Left ventricle myocardium superior (tissue), 1 donor: Measurements from ENCODE around the gene EVI2A. TPM values are rescaled to one million over a fixed set of nuclear protein-coding genes. Genes with fewer than 3 reads are reported as not detected.

Source experiments
- ATAC-seq: fragments of 200-7000 bp; cut with Tn5 transposase; one replicate; pipeline ENCODE4 v1.9.1; 2020; ENCODE audit warnings: mild to moderate bottlenecking, moderate library complexity
- DNase-seq: peaks from one replicate; pipeline ENCODE4 v3.0.0-alpha.2; 2020
- intact Hi-C: fragments of 100-400 bp; cut with micrococcal nuclease; formaldehyde crosslinking; loops from one replicate; pipeline ENCODE4 v1.11.0; 2022
- total RNA-seq: library from RNA; stranded (reverse); fragmentation: NEBNext Ultra II Directional; extraction: Animal tissue kit (Norgen Biotek cat#: 25700); gene quantifications from one replicate; pipeline ENCODE4 v1.2.1, GENCODE V29; 2021
- donor health status: DM: no; HTN: yes; CAD: no; lungs with severe emphysema.

Gene EVI2A
- total RNA-seq, 1 donor from 2014 or later = 2.9 TPM

DNA sequence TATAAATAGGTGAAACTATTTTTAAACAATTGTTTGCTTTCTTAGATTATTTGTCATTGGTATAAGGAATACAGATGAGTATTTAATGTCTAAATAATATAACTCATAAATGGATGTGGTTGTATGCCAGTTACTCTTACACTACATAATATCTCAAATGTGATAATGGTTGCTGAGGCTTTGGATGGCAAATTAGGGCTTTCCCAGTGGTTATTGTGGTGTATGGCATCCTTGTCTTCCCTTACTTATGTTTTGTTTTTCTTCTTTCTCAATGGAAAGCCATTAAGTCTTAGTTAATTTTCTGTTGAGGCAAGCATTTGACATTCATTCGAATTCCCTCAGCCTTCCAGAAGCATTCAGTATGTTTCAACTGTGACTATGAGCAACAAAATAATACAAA is 34.8 kb downstream of the EVI2A start:
- intact Hi-C loops = no loop called here
- no peak for DNase-seq
- no peak for ATAC-seq

DNA sequence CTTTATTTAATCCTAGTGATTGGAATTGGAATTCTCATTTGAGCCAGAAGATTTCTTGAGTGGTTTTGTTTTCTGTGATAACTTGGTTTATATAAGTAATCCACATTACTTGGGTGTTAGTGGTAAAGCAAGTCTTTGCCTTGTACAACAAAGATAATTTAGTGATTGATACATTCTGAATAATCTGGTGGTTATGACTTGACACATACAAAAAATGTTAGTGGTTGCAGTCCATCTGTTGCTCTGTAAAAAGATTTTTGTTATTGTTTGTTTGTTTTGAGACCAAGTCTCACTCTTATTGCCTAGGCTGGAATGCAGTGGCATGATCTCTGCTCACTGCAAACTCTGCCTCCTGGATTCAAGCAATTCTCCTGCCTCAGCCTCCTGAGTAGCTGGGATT is 37.6 kb downstream of the EVI2A start:
- intact Hi-C loops = no loop called here
- ATAC-seq = no peak
- DNase-seq = no peak

DNA sequence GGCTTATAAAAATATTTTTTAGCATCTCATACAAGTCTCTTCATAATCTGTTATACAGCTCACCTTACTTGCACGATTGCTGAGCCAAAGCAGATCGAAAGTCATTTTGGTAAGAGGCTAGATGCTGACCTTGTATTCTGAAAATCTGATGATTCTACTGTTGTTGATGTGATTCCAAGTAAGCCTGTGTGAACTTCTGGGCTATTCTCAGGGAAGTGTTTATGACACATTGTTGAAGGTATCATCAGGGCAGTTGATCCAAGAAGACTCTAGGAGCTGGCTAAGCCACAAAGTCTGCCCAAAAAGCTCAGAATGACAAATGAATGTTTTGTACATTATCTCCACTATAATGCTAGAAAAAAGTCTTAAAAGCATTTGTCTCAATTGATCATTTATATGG is 40.4 kb downstream of the EVI2A start:
- DNase-seq = no peak
- no peak for ATAC-seq
- intact Hi-C loops = no loop called here

DNA sequence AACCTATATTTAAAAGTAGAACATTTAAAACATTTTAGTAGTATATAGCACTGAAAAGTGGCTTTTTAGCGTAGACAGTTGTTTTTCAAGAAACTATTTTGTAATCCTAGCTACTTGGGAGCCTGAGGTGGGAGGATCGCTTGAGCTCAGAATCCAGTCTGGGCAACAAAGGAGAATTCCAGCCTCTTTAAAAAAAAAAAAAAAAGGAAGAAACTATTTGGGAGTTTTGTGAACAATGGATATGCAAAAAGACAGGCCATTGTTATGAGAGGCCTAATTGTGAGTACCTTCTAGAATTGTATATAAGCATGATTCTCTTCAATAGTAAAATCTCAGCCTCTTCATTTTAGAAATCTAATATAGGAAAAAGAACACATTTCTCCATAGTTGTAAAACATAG is 42.0 kb downstream of the EVI2A start:
- DNase-seq = no peak
- no peak for ATAC-seq
- intact Hi-C loops = no loop called here

DNA sequence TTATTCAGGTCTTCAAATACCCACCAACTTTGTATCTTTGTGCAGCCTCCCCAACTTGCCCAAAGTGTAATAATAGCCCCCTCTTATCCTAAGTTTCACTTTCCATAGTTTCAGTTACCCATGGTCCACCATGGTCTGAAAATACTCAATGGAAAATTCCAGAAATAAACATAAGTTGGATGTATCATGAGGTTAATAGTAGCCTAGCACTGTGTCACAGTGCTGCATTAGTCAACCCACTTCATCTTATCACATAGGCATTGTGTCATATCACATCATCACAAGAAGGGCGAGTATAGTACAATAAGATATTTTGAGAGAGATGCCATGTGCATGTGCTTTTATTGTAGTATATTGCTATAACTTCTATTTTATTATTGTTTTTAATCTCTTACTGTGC is 46.3 kb downstream of the EVI2A start:
- no peak for DNase-seq
- ATAC-seq = peak; percentile 28
- intact Hi-C loops = no loop called here

DNA sequence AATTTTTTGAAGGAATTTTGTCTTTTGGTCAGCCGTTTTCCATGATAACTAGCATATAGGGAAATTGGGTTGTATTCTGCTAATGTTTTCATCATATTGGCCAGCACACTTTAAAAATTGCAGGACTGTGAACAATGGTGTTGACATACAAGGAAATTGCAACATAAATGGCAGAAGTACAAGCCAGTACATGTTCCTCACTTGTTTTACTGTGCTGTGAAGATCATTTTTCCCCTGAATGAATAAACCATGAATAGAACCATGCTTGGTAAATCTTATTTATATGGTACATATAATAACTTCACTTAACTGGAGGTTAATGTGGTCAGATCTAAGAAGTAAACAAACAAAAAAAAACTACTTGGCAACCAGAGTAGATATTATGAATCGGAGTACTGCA is 47.2 kb downstream of the EVI2A start:
- peak; percentile 80 for ATAC-seq
- DNase-seq = no peak
- intact Hi-C loops = no loop called here

DNA sequence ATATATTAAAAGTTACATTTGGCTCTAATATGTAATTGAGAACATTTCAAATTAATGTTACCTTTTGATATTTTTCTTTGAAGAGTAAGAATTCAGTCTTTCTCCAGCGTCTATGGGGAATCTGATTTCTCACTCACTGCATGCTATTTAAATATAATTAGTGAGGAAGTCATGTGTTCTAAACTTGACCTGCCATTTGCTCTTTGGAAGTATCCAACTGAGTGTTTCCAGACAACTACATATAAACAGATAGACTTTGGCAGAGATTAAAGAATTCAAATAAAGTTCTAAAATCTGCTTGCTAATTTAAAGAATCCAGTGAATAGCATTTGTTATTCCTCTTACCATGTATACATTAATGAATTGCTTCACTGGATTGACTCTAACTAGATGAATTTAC is 47.9 kb downstream of the EVI2A start:
- no peak for DNase-seq
- no peak for ATAC-seq
- intact Hi-C loops = no loop called here

DNA sequence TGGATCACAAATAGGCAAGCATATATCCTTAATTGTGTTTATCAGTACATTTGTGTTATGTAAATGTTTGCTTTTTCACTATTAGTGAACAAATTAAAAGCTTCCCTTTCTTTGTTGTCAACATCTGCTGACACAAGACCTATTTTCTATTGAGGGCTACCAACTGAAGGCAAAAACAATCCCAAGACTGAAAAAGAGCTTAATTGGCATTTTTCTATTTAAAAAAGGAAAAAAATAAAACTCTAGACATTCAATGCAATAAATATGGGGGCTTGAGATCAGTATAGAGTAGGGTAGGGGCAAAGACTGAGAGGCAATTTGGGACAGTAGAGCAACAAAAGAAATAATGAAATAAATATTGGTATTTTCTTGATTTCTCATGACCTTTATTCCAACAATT is 48.6 kb downstream of the EVI2A start:
- intact Hi-C loops = no loop called here
- DNase-seq (no peak), ATAC-seq (no peak)

DNA sequence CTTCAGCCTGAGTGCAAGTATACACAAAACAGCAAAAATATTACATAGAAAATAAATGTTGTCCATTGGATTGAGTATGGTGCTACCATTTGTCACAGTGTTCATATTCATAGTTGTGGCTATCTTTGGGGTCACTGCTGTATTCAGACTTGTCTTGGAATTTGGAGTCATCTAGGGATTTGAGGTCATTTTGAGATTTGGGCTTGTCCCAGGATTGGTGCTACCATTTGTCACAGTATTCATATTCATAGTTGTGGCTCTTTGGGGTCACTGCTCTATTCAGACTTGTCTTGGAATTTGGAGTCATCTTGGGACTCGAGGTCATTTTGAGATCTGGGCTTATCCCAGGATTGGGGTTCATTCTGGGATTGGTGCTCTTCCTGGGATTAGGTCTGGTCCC is 49.2 kb downstream of the EVI2A start:
- no peak for DNase-seq
- intact Hi-C loops = no loop called here
- ATAC-seq = no peak

DNA sequence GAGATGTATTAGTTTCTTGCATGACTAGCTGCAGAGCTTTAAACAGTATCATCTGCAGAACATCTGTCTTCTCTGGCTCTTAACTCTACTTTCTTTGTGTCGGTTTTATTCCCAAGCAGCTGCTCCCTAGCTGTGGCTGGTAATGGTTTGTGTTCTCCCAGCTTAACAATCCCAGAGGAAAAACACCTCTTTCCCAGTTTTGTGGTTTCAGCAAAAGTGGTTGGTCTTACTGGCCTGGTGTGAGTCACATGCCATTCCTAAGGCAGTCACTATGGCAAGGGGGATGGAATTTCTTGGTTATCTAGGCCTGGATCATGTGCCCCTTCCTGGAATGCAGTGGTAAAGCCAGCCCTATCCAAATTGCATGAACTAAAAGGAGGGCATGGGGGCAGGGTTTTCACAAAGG is 51.8 kb downstream of the EVI2A start:
- DNase-seq = no peak
- peak; percentile 73 for ATAC-seq
- intact Hi-C loops = no loop called here

DNA sequence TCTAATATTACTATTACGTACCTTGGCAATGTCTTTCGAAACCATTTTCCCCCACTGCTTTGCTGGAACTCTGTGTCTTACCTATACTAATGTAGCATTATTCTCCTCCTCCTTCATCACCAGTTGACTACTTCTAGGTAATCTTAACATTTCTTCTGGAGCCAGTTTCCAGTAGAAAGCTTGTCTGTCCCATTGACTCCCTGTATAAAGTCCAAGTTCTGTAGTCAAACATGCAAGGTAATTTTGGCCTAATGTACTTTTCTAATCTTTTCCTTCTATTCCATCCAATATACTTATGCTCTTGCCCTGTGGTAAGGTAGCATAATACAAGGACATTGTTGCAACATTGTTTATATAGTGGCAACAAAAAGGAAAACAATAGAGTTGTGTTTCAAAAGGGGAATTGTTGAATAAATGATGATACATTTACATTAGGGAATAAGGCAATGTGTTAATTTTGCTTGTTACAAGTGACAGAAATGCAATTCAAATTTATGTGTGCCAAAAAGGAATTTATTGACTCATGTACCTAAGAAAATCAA is 52.3 kb downstream of the EVI2A start:
- DNase-seq (no peak), ATAC-seq (peak; percentile 11)
- intact Hi-C loops = no loop called here

Other genes starting within 250 kb of the EVI2A start
- 37.8 TPM for gene NF1, start 226.6 kb downstream of the EVI2A start, total RNA-seq
- 0.32 TPM for gene OMG, start 24.4 kb downstream of the EVI2A start, total RNA-seq
- gene EVI2B, start 7.6 kb downstream of the EVI2A start, total RNA-seq = 4.4 TPM
- gene RAB11FIP4, start 70.1 kb upstream of the EVI2A start, total RNA-seq = 15.8 TPM